Stimulated activated CD4-positive, alpha-beta T cell treated with anti-CD3 and anti-CD28 coated beads, Interleukin-1b, Interleukin-23, amount 100 ng/mL, for 1 hour (primary cell): Measurements from ENCODE around the gene LINGO3.
"Not testable (repeated sequence)": the region's sequence is repeated elsewhere in the genome, so short reads cannot be mapped to it uniquely, and the experiment has no call there.

Experiments used
- DNase-seq, 2 donors: peaks; one replicate each; pipeline ENCODE4 v3.0.0-alpha.2; 2020; ENCODE audit warnings: low read depth in 2 of 2

Gene LINGO3

DNA sequence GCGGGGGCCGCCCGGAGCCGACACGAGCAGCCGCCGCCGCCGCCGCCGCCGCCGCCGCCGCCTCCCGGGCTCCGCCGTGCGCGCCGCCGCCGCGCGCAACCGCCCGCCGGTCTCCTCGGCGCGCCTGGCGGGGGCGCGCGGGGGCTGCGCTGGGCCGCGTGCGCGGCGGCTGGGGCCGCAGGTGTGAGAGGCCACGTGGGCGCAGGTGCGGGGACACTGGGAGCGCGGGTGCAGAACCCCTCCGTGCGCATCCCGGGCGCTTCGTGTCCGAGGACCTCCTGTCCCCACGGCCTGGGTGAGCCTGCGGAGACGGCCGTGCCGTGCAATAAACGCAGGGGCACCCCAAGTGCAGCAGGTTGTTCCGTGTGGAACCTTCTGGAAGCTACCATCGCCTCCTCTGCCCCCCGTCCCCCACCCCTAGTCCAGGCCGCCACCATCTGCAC is at the start of gene LINGO3:
LINGO3 (minus strand) TSS at position 41 of the 443 bp plus-strand sequence. CDS start 16,378 bp downstream, outside the sequence.
- DNase-seq, result no peak

DNA sequence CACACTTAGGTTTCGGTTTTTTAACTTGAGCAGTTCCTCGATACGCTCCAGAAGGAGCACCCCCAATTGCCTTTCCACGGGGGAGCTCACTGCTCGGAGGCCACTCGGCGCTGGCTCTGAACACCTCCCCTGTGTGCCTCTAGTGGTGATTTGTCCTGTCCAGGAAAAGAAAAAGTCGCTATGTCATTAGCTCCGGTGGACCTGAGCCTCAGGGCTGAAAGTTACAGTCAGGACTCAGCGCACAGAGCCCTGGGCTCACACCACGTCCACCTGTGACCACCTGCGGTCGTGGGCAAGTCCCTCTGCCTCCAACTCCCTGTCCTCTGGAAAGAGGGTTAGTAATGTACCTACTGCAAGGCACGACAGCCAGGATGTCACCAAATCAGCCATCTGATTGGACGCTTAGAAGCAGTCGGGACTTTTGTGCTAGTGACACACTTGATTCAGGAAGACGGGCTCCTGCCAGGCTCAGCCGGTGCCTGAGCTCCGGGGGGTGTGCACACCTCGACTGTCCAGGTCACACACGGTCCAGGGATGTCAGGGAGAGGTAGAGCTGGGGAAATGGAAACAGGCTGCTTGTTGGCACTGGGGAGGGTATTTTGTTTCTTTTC is 48.2 kb upstream of the LINGO3 start:
- no peak for DNase-seq

DNA sequence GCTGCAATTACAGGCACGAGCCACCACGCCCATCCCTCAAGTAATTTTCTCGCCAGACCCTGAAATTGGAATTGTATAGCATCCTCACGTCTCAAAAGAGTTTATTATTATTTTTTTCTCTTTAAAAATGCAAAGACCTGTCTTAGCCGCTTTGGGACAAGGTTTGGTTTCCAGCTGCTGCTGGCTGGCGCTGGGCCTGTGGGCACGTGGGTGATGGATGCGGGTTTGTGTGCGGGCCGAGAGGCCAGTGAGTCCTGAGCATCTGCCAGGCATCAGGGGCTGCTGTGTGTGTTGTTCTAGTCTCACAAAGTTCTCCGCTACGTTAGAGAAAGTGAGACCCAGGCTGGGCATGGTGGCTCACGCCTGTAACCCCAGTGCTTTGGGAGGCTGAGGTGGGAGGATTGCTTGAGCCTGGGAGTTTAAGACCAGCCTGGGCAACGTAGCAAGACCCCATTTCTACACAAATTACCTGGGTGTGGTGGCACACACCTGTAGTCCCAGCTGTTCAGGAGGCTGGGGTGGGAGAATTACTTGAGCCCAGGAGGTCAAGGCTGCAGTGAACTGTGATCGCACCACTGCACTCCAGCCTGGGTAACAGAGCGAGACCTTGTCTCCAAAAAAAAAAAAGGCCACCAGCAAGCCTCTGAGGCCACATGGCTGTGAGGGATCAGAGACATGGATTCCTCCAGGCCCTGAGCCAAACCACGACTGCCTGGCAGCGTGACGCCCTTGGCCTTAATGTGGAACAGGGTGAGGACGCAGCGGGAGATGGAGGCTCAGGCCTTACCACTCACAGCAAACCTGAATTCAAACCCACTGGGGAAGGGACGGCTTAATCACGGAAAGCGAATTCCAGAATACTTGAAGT is 47.4 kb upstream of the LINGO3 start:
- no peak for DNase-seq

DNA sequence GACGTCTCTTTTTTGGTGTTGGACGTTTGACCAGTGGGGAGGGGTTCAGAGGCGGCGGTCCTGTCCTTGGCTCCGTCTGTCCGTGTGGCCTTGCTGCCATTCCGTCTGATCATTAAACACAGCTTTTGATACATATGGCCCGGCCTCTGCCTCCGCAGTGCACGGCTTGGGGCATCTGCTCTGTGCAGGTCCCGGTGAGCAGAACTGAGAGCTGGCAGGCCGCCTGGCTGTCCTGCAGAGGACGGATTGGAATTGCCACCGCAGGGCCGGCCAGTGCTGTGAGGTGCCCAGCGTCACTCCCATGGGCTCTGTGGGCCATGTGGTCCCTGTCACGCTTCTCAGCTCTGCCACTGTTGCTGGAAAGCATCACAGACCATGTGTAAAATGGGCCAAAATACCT is 46.7 kb upstream of the LINGO3 start:
- no peak for DNase-seq

DNA sequence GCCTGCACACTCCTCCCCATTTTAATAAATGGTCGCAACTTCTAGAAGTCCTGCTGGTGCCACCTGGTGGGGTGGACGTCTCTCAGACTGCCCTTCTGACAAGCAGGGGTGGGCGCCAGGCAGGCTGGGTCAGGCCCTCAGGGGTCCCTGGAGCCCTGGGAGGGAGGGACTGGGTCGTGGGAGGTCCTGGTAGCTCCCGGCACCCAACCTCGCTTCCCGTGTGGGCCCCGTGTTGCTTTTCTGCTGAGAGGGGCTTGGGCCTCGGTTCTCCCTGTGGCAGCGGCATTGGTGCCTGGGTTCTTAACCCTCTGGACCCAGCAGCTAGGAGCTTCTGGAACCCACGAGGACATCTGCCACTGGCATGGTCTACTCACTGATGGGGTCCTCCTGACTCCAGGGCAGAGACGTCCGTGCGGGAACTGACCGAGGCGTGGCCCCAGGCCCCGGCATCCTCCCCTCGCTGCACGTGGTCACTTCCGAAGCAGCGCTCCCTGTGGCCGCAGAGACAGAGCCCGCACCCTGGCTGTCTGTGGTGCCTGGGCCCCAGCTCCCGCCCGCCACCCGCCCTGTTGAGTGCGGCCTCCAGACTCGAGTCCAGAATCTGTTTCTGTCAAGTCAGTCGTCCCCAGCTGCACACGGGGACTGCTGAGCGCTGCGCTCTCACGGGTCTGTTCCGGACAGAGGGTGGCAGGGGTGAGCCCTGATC is 46.1 kb upstream of the LINGO3 start:
- DNase-seq, result no peak

DNA sequence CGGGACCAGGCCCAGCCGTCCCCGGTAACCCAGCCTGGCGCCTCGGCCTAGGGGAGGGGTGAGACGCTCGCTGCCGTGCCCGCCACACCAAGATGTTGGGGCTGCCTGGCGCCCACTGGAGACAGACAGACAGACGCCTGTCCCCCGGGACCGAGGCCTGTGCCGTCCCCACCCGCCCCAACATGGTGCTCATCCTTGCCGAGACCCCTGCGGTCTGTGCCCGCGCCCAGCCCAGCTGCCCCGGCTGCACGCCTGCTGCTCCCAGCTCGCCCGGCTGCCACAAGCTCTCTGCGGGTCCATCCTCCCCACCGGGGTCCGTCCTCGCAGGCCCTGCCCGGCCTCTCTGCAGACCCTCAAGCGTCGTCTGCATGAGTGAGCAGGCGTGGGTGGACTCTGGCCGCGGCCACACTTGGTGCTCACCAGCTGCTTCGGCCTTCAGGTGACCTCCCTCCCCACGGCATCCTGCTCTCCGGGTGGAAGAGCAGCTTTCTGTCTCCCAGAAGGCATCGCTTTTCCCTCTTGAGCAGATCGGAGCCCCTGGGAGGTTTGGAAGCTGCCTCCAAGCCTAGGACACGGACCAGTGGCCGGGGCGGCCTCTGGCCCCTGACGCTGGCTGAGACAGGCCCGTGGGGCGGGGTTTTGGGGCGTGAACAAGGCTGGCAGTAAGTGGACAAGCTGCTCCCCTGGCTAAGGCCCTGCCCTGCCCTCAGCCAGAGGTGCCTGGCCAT is 45.4 kb upstream of the LINGO3 start:
- DNase-seq, result no peak

DNA sequence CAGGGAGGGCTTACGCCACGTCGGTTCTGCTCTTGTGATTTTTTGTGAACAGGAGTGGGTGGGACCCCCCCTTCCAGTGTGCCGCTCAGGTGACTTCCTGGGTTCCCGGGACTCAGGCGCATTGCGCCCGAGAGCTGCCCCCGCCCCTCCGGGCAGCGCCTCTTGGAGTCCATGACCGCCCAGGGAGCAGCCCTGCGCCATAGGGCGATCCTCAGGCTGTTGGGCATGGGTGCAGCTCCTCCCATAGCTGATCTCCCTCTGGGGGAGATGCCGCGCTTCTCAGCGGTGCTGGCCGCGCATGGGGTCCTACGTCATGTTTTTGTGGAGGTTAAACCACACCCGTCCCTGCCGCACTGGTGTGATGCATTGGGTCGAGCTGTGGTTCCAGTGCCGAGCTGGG is 44.2 kb upstream of the LINGO3 start:
- no peak for DNase-seq

- no peak for DNase-seq
These were observed 43.6 kb upstream of the LINGO3 start for GRCh38 chr19:2351591-2351990.

DNA sequence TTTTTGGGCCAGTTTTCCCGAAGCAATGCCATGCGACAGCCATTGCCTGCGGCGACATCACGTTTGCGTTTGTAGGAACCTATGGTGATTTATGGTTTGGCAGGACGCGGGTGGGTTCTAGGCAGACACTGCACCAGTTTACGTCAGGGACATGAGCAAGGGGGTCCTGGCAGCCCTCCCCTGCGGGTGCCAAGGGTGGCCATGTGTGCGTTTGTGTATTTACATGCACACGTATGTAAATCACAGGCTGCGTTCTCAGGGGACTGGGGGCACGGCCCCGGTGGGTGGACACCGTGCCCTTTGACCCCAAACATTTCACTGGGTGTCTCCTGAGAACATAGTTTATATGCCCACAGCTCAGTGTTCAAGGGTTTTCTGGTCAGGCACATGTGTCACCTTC is 42.7 kb upstream of the LINGO3 start:
- DNase-seq, result no peak

DNA sequence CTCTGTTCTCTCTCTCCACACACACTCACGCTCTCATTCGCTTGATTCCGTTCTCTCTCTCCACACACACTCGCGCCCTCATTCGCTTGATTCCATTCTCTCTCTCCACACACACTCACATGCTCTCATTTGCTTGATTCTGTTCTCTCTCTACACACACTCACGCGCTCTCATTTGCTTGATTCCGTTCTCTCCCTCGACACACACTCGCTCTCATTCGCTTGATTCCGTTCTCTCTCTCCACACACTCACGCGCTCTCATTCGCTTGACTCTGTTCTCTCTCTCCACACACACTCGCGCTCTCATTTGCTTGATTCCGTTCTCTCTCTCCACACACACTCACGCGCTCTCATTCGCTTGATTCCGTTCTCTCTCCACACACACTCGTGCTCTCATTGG is 41.9 kb upstream of the LINGO3 start:
- DNase-seq, result not testable (repeated sequence)

DNA sequence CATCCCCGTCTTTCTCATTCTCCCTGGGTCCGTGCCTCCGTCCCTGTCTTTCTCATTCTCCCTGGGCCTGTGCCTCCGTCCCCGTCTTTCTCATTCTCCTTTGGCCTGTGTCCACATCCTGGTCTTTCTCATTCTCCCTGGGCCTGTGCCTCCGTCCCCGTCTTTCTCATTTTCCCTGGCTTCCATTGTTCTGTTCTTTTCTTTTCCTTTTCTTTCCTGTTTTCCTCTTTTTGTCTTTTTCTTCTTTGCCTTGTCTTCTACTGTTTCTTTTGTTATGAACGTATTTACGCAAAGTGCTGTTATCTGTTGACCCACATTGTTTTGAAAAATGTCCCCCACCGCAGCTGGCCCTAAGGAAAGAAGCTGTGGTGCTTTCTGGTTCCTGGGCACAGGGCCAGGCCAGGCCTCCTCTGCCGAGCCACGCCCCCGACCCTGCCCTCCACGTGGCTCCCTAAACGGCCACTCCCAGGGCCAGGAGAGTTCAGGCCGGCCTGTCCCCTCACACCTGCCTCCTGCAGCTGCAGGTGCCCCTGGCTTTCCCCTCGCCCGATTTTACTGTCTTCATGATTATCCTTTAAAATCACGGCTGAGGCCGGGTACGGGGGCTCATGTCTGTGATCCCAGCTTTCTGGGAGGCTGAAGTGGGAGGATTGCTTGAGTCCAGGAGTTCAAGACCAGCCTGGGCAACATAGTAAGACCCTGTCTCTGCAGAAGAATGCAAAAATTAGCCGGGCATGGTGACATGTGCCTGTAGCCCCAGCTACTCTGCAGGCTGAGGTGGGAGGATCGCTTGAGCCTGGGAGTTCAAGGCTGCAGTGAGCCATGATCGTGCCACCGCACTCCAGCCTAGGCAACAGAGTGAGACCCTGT is 38.1 kb upstream of the LINGO3 start:
- DNase-seq, result no peak

- DNase-seq, result no peak
These were observed 37.1 kb upstream of the LINGO3 start for GRCh38 chr19:2345076-2345475.

DNA sequence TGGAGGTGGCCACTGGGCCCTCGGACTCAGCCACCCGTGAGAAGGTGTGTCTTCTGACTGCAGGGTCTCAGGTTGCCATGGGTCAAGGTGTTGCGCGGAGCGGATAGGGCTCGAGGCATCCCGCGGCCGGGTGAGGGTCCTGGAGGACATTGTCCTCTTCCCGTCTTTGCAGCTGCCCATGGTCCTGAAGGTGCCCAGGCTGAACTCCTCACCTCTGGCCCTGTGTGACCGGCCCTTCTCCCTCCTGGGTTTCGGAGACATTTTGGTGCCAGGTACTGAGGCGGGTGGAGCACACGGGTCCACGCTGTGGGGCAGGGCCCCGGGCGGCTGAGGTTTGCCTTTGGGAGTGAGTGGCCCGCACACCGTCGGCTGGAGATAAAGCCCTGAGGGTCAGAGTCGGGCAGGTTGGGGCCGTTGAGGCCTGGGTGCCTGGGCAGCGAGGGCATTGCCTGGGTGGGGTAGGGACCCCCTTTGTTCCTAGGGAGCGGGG is 36.5 kb upstream of the LINGO3 start:
- DNase-seq, result no peak

DNA sequence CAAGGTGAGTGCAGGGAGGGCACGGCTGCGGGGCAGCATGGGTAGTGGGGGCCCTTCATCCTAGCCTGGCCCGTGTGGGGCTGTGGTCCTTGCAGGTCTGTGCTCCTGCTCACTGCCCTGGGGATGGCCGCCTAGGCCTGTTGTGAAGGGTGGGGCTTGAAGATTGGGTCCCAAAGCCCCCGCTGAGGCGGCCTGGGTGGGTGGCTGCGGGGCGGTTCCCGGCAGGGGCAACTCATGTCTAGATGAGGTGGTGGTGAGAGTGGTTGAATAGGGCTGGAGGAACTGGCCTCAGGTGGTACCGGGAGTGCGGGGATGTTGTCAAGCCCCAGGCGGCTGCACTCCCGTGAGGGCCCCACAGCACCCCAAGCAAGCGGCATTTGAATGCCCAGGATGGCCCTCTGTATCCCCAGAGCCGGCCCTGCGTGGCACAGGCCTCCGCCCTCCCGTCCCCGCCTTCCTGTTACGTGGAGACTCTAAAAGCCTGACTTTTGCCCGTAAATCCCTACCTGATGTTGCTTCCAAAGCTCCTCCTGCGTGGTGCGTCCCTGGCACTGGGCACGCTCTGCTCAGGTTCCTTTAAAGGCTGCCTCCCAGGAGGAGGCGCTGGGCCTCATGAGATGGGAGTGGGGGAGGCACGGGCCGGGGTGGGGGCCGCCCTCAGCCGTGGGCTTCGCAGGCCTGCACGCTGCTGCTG is 35.5 kb upstream of the LINGO3 start:
- no peak for DNase-seq

DNA sequence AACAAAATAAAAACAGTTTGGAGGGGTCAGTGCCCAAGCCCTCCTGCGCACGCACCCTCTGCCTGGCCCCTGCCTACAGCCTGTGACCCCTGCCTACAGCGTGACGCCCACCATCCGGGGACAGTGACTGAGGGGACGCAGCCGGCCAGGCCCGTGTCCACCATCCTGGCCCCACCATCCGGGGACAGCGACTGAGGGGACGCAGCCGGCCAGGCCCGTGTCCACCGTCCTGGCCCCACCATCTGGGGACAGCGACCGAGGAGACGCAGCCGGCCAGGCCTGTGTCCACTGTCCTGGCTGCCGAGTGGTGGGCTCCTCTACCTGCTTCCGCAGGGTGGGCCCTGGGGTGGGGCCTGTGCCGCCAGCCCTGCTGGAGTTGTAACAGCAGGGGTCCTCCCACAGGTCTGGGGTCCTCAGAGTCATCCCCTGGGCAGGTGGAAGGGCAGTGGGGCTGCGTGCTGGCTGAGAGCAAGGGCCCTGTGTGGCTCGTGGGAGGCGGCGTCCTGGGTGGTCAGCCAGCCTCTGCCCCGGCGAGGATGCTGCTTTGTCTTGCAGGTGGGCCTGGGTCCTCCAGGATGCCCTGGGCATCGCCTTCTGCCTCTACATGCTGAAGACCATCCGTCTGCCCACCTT is 34.8 kb upstream of the LINGO3 start:
- no peak for DNase-seq

DNA sequence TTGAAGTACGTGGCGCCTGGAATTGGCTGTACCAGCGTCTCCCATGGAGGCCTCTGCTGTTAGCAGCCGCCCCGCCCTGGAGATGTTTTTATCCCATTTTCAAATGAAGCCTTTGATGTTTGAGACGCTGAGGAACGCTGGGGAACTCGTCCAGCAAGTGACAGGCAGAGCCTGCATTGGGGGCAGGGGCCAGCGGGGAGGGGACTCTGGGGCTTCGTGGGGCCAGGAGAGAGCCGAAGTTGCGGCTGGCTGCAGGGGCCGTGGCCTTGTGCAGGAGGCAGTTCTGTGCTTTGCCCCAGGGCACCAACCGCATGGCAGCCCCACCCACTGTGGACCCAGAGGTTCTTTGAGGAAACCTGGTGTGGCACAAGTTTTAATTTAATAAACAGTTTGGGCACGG is 34.0 kb upstream of the LINGO3 start:
- DNase-seq, result no peak

DNA sequence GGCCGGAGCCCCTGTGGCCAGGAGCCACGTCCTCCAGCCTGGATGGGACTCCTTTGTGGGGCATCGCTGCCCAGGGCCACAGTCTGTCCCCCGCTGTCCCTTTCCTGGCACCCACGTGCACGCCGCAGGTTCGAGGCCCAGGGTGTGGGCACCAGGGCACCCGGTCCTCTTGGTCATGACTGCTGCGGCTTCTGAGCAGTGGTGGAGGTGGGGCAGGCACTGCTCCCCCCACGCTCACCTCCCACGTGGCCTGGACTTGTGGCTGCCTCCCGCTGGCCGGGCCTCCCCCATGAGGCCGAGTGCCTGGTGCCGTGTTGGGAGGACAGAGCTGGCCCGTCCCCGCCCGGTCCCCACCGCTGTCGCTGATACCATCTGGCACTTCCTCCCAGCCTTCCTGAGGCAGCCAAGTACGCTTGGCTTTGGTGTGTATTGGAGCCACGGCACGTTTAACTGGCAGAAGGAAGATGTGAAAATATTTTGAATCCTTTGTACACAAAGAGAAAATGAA is 33.3 kb upstream of the LINGO3 start:
- DNase-seq, result no peak

- DNase-seq, result no peak
These were observed 32.7 kb upstream of the LINGO3 start for GRCh38 chr19:2340496-2341243.
